Measurements from ENCODE around the gene LINS1.

GRCh38 chr15:100544946-100545345, 57.0 kb downstream of the LINS1 start:
- TF ChIP-seq, protein P1, sequence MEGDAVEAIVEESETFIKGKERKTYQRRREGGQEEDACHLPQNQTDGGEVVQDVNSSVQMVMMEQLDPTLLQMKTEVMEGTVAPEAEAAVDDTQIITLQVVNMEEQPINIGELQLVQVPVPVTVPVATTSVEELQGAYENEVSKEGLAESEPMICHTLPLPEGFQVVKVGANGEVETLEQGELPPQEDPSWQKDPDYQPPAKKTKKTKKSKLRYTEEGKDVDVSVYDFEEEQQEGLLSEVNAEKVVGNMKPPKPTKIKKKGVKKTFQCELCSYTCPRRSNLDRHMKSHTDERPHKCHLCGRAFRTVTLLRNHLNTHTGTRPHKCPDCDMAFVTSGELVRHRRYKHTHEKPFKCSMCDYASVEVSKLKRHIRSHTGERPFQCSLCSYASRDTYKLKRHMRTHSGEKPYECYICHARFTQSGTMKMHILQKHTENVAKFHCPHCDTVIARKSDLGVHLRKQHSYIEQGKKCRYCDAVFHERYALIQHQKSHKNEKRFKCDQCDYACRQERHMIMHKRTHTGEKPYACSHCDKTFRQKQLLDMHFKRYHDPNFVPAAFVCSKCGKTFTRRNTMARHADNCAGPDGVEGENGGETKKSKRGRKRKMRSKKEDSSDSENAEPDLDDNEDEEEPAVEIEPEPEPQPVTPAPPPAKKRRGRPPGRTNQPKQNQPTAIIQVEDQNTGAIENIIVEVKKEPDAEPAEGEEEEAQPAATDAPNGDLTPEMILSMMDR (conservative IDR thresholded peaks at IDR 0.05; ENCODE audit: low read depth, low read length) = no peak
- no peak for TF ChIP-seq EZH2 (IDR thresholded peaks at IDR 0.05; ENCODE audit: borderline replicate concordance, low read depth, low read length, poor library complexity, severe bottlenecking)
